DOHH2 (cell line): ENCODE data around the gene MRPL34.

Source experiments
- H3F3A ChIP-seq: fragments of 200-600 bp; sonication (generic), shearing (Covaris generic); 2 replicates; pipeline ENCODE4 v1.6.0; 2016; ENCODE audit warnings: antibody characterized with exemption, mild to moderate bottlenecking; ENCODE audit not compliant: control insufficient read depth, insufficient read depth
- H3K27ac ChIP-seq: fragments of 200-600 bp; sonication (generic); 2 replicates; pipeline ENCODE4 v1.5.1; 2014; ENCODE audit warnings: low read depth, mild to moderate bottlenecking, low read length, moderate library complexity
- H3K27me3 ChIP-seq: fragments of 200-600 bp; sonication (generic); 2 replicates; pipeline ENCODE4 v1.6.1; 2014; ENCODE audit warnings: mild to moderate bottlenecking, low read length, mixed read lengths; ENCODE audit not compliant: control insufficient read depth
- H3K36me3 ChIP-seq: fragments of 200-600 bp; sonication (generic); 2 replicates; pipeline ENCODE4 v1.6.1; 2014; ENCODE audit warnings: mild to moderate bottlenecking, low read length, moderate library complexity, mixed read lengths; ENCODE audit not compliant: control insufficient read depth
- H3K4me1 ChIP-seq: fragments of 200-600 bp; sonication (generic); 2 replicates; pipeline ENCODE4 v1.6.1; 2014; ENCODE audit warnings: mild to moderate bottlenecking, low read length, mixed read lengths; ENCODE audit not compliant: control insufficient read depth
- H3K4me2 ChIP-seq: fragments of 200-600 bp; sonication (generic); 2 replicates; pipeline ENCODE4 v1.6.0; 2014; ENCODE audit warnings: mild to moderate bottlenecking, low read length, moderate library complexity
- H3K4me3 ChIP-seq: fragments of 200-600 bp; sonication (generic); 2 replicates; pipeline ENCODE4 v1.5.1; 2014; ENCODE audit warnings: mild to moderate bottlenecking, low read length, mixed read lengths
- H3K79me2 ChIP-seq: fragments of 200-600 bp; sonication (generic); 2 replicates; pipeline ENCODE4 v1.6.1; 2014; ENCODE audit warnings: mild to moderate bottlenecking, low read length, mixed read lengths; ENCODE audit not compliant: control insufficient read depth
- H3K9me2 ChIP-seq: fragments of 200-600 bp; sonication (generic); replicated peaks from 2 replicates; pipeline ENCODE4 v1.6.1; 2014; ENCODE audit warnings: mild to moderate bottlenecking, low read length, mixed read lengths; ENCODE audit not compliant: control insufficient read depth
- H3K9me3 ChIP-seq: fragments of 200-600 bp; sonication (generic); 2 replicates; pipeline ENCODE4 v1.6.1; 2014; ENCODE audit warnings: antibody characterized with exemption, low read length, mixed read lengths; ENCODE audit not compliant: control insufficient read depth, insufficient read depth
- H4K20me1 ChIP-seq: fragments of 200-600 bp; sonication (generic); 2 replicates; pipeline ENCODE4 v1.6.0; 2014; ENCODE audit warnings: low read depth, mild to moderate bottlenecking, antibody characterized with exemption, low read length, moderate library complexity; ENCODE audit not compliant: control insufficient read depth, insufficient read depth
- CTCF ChIP-seq: fragments of 200-600 bp; sonication (generic); IDR thresholded peaks from one replicate; pipeline ENCODE4 v1.5.1; 2014; ENCODE audit warnings: antibody characterized with exemption, mild to moderate bottlenecking, low read depth, low read length; ENCODE audit not compliant: poor library complexity, severe bottlenecking
- EZH2phosphoT487 ChIP-seq: fragments of 200-600 bp; sonication (generic); IDR thresholded peaks from 2 replicates; pipeline ENCODE4 v1.6.1; 2017; ENCODE audit warnings: borderline replicate concordance, mild to moderate bottlenecking, antibody characterized with exemption, low read length, moderate library complexity, mixed read lengths

The MRPL34 gene

GRCh38 chr19:17331045-17331558 is 25.4 kb downstream of the MRPL34 start:
- H4K20me1 ChIP-seq: no peaks in the 10 kb centered on the region
- H3K4me3 ChIP-seq: no peak overlapping the region
- no peak overlapping the region for H3K4me2 ChIP-seq
- peaks cover 10% of the 10 kb centered on the region; the same call in 1 of the 2 replicates for H3K9me3 ChIP-seq
- H3F3A ChIP-seq: peaks cover 14% of the 10 kb centered on the region
- no peak overlapping the region for H3K27ac ChIP-seq
- peaks cover 4% of the 10 kb centered on the region; the same call in 1 of the 2 replicates for H3K36me3 ChIP-seq
- H3K9me2 ChIP-seq: no peaks in the 10 kb centered on the region
- peaks cover 8% of the 10 kb centered on the region for H3K27me3 ChIP-seq
- TF ChIP-seq CTCF (no peak), EZH2phosphoT487 (no peak)
- peaks cover 38% of the 10 kb centered on the region for H3K4me1 ChIP-seq
- H3K79me2 ChIP-seq: no peaks in the 10 kb centered on the region

- TF ChIP-seq EZH2phosphoT487 (no peak), CTCF (no peak)
- Histone ChIP-seq H3K4me3 (no peak overlapping the region), H3K36me3 (peaks cover 8% of the 10 kb centered on the region), H3K79me2 (no peaks in the 10 kb centered on the region), H3K9me3 (peaks cover 10% of the 10 kb centered on the region; the same call in 1 of the 2 replicates), H3K4me2 (no peak overlapping the region), H4K20me1 (no peaks in the 10 kb centered on the region), H3K4me1 (peaks cover 38% of the 10 kb centered on the region), H3K27ac (no peak overlapping the region), H3K27me3 (peaks cover 8% of the 10 kb centered on the region), H3K9me2 (no peaks in the 10 kb centered on the region), H3F3A (peaks cover 8% of the 10 kb centered on the region)
These were observed 26.6 kb downstream of the MRPL34 start for GRCh38 chr19:17332360-17332676.

- Histone ChIP-seq H3K4me2 (no peak overlapping the region), H3K4me1 (peaks cover 38% of the 10 kb centered on the region)
These were observed 27.3 kb downstream of the MRPL34 start for GRCh38 chr19:17332677-17333581.

More at GRCh38 chr19:17332677-17333581, 27.3 kb downstream of the MRPL34 start:
- Histone ChIP-seq H3K27ac (no peak overlapping the region), H4K20me1 (no peaks in the 10 kb centered on the region), H3K27me3 (peaks cover 8% of the 10 kb centered on the region), H3K9me3 (peaks cover 10% of the 10 kb centered on the region; the same call in 1 of the 2 replicates), H3F3A (peaks cover 8% of the 10 kb centered on the region), H3K4me3 (no peak overlapping the region), H3K9me2 (no peaks in the 10 kb centered on the region), H3K36me3 (peaks cover 8% of the 10 kb centered on the region), H3K79me2 (peaks cover 5% of the 10 kb centered on the region)
- TF ChIP-seq CTCF: no peak
- no peak for TF ChIP-seq EZH2phosphoT487
